Activated gamma-delta T cell (primary cell): ENCODE results near the gene VAV2.

Source experiments
- DNase-seq: peaks from one replicate; lab custom pipeline; 2025; lab: John Stamatoyannopoulos, UW

Gene VAV2

GRCh38 chr9:133853331-133853730 lies 138.8 kb downstream of the VAV2 start:
- no peak for DNase-seq

DNA sequence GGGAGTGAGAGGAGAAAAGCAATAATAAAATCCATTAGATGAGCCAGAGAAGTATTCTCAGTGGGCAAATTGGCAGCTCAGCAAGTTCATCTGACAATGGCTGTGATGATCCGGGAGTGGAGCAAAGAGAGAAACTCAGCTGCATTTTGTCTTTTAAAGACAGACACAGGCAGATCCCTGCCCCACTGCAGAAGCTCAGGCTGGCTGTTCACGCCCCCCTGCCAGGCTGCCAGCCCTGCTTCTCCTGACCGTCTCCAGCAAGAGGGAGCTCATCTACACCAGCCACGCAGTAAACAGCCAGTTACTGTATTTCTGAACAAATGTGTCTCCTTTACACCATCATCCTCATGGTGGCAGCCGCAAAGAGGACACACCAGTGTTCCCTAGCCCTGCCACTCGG lies 139.7 kb downstream of the VAV2 start:
- DNase-seq: no peak

DNA sequence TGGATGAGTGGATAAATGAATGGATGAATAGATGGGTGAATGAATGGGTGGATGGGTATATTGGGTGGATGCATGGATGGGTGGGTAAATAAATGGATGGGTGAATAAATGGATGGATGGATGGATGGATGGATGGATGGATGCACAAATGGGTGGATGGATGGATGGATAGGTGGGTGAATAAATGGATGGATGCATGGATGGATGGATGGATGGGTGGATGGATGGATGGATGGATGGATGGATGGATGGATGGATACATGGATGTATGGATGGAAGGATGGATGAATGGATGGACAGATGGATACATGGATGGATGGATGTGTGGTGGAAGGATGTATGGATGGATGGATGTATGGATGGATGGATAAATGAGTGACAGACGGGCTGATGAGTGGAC lies 140.4 kb downstream of the VAV2 start:
- no peak for DNase-seq

- DNase-seq: no peak
Observed at GRCh38 chr9:133850937-133851336, 141.2 kb downstream of the VAV2 start.

DNA sequence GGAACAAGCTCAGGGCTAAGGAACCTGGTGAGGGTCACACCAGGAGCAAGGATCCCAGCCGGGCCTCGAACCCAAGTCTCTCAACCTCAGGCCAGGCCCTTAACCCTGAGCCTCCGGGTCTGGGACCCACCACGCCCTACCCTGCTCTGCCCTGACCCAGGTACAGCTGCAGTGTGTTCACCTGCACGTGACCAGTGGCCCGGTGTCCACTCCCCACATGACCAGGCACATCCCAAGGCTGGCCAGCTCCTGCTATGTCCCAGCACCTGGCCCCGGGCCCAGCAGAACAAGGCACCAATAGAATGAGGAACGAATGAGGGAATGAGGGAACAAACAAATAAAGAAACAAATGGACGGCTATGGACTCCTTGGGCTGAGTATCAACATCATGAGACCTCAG lies 142.0 kb downstream of the VAV2 start:
- no peak for DNase-seq

DNA sequence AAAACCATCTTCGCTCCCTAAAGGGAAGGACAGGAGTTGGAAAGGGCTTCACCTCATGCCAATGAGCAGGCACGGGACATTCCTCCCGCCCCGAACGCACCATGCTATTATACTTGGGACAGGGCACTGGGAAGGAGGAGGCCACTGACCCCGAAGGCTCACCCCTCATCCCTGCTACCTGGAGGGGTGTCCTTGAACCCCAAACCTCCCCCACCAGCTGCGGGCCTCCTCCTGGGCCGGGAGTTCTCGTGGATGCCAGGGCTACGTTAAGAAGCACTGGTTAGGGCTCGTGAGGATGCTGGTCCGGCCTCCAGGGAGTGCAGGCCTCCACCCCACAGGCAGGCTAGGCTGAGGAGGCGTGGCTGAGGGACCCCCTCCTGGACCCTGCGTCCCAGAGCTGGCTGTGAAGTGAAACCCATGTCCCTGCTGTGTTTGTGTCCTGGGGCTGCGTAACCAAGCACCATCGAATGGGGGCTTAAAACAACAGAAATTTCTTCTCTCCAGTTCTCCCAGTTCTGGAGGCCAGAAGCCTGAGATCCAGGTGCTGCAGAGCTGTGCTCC lies 142.9 kb downstream of the VAV2 start:
- no peak for DNase-seq

DNA sequence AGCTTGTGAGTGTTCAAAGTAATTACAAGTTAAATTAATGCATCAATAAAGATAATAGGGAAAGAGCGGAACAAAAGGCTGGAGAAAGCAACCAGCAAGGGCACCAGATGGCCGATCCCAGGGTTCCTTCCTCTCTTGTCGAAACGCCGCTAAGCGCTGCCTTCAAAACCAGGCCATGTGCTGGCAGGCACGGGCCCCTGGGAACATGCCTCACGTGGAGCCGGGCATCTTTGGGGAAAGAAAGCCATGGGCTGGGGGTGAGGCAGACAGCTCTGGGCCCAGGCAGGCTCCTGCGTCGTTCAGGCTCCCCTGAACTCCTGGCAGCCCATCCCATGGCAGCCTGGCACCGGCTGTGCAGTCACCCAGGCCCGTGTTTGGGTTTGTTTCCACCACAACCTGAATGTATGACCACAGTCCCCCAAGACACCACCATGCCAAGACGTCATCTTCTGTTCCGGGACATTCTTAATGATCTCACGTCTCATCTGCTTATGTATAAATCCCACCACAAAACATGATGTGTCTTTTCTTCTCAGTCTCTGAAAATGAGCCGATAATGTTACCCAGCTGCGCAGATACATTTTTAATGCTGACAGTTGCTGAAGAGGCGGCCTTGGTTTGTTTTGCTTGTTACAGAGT lies 143.5 kb downstream of the VAV2 start:
- DNase-seq: no peak

DNA sequence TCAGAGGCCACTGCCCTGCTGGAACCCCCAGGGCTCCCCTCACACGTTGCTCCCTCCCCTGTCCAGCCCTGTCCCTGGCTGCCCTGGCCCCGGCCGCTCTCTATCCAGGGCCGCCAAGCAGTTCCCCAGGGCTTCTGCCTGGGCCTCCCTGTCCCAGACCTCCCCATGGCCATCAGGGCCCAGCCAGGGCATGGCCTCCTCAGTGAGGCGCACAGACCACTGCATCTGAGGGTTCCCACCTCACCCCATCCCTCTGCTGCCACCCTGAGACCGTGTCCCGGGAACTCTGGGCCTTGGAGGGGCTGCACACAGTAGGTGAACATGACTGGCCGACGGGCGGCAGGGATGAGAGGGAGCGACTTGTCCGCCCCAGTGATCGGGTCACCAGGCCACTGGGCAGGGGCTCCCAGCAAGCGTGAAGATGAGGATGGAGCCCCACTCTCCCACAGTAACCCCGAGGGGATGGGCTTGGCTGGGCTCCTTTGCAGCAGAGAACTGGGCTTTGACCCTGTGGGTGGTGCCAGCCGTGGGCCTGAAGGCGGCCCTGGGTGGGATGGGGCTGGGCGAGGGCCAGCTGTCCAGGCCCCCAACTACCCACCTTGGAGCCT lies 145.5 kb downstream of the VAV2 start:
- no peak for DNase-seq

DNA sequence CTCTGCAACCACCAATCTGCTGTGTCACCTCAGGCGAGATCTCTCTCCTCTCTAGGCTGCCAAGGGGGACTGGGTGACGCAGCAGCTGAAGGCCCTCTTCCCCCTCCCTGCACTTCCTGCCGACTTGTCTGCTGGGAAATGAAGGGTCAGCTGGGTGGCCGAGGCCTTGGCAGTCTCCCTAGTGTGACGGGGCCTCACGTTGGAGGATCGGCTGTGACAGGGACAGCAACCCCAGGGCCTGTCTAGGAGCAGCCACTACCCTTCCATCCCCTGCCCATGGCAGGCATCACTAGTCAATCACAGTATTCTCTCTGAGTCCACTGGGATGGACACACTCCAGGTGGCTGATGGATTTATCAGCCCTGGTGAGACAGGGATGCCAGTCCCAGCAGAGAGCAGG lies 146.7 kb downstream of the VAV2 start:
- no peak for DNase-seq

DNA sequence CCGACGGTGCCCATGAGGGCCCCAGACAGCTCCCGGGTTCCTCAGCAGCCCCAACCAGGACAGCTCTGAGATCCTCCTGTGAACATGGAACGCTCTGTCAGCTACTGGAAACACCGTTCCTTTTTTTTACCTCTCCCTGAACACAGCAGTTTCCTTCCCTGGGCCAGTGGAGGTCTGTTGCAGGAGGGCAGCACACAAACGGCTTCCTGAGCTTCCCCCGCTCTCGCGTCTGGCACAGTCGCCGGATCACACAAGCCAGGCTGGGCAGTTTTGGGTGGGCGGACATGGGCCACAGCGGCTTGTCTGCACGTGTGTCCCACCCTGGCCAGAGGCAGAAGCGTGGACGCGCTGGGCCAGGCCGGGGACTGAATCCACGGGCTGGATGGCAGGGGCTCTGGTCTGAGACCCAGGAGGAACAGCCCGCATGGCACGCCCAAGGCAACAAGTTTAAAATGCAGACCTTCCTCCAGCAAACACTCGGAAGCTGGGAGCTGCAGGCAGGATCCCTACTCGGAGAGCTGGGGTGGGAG lies 147.2 kb downstream of the VAV2 start:
- no peak for DNase-seq

DNA sequence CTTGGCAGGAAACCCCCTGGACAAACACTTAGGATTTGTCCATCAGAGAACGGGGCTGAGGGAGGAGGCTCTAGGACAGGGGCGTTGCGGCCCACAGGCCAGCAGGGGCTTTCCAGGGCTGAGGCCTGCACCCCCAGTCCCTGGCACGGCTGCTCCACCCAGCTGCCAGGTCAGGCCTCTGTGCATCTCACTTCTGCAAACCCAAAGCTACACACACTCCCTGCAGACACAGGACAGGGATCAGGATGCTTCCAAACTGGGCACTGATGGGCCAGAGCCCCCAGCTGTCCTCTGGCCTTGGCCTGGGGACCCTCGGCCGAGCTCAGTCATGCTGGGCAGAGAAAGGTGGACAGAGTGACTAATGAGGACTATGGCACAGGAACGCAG lies 147.7 kb downstream of the VAV2 start:
- DNase-seq: no peak

DNA sequence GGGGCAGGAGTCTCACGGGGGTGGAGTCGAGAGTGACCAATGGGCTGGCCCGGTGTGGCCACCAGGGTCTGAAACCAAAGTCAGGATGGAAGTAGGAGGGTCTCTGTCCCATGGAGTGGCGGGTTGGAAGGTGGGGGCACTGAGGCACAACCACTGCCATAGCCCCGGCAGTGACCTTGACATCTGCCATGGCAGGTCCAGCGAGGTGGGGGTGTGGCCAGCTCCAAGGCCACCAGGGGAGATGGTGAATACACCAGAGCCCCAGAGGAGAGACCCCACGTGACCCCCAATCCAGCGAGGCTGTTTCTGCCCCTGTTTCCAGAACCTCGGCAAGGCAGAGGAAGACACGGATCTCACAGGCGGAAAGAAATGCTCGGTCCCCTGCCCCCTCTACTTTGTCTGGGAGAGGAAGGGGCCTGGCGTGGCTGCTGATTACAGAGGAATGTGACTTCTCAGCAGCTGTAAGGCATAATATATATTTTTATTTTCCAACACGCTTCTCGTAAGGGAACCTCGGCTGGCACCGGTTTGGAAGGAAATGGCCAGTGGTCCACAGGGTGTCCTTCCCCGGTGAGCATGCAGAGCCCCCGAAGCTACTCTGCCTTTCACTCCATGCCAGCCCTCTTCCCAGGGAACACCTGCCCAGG lies 148.2 kb downstream of the VAV2 start:
- no peak for DNase-seq

- no peak for DNase-seq
Observed at GRCh38 chr9:133843250-133843649, 148.9 kb downstream of the VAV2 start.

- DNase-seq: no peak
Observed at GRCh38 chr9:133842721-133843227, 149.3 kb downstream of the VAV2 start.

- no peak for DNase-seq
Observed at GRCh38 chr9:133842174-133842573, 149.9 kb downstream of the VAV2 start.

GRCh38 chr9:133841167-133841812 lies 150.8 kb downstream of the VAV2 start:
- DNase-seq: no peak

- no peak for DNase-seq
Observed at GRCh38 chr9:133839822-133840329, 152.2 kb downstream of the VAV2 start.

DNA sequence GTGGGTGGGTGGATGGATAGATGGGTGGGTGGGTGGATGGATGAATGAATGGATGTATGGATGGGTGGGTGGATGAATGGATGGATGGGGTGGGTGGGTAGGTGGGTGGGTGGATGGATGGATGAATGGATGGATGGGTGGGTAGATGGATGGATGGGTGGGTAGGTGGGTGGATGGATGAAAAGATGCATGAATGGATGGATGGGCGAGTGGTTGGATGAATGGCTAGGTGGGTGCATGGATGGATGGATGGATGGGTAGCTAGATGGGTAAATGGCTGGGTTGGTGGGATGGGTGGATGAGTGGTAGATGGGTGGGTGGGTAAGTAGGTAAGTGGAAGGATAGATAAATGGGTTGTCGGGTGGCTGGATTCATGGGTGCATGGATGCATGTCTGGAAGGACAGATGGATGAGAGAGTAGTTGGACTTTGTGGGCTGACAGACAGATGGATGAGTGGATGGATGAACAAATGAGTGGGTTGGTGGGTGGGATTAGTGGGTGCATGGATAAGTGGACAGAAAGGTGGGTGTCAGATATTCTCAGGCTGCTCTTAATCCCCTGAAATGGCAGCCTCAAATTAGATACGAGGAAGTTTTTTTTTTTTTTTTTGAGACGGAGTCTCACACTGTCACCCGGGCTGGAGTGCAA lies 153.1 kb downstream of the VAV2 start:
- no peak for DNase-seq

- DNase-seq: no peak
Observed at GRCh38 chr9:133837627-133838597, 154.2 kb downstream of the VAV2 start.

DNA sequence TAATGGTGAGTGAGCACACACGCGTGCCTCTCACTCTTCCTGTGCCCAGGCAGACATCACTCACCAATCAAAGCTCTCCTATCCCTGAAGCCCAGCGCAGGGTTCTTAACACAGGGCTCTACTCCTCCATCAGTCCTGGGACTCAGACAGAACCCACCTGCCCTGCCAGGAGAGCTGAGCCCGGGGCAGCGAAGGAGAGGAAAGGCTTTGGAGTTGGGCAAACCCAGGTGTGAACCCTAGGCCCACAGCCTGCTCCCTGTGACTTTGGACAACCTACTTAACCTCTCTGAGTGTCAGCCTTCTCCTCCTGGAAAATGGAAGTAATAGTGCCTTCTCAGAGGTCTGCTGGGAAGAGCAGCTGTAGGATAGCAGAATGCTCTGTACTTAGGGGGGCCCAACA lies 155.3 kb downstream of the VAV2 start:
- no peak for DNase-seq
